HEK293 (cell line): Measurements from ENCODE around the gene ZNF367.

Source experiments
- CTCF ChIA-PET: fragments of 350-600 bp; formaldehyde crosslinking; extraction: SDS; loops from one replicate; lab custom pipeline; 2021; ENCODE audit warnings: antibody characterized with exemption; lab: Yijun Ruan, JAX
- POLR2A ChIA-PET: fragments of 300-600 bp; formaldehyde crosslinking; extraction: SDS; loops from one replicate; lab custom pipeline; 2020; ENCODE audit warnings: antibody characterized with exemption, inconsistent platforms; lab: Yijun Ruan, JAX
- H3K27ac ChIP-seq: fragments of 200-500 bp; sonication (Bioruptor generic); 2 replicates; pipeline ENCODE4 v1.5.1; 2014; ENCODE audit warnings: low read depth, low read length, control low read depth, inconsistent platforms; ENCODE audit errors: extremely low read depth
- H3K36me3 ChIP-seq, 2 experiments: fragments of 200-500 bp in 1 of 2; sonication (Bioruptor generic) in 1 of 2; 1 replicate in 1 of 2; 2 replicates in 1 of 2; pipeline ENCODE4 v1.5.1; 2014 to 2017; ENCODE audit warnings: inconsistent platforms in 2 of 2, low read length in 2 of 2; ENCODE audit not compliant: control insufficient read depth in 2 of 2, insufficient read depth in 1 of 2
- H3K4me1 ChIP-seq: fragments of 200-500 bp; sonication (Bioruptor generic); 2 replicates; pipeline ENCODE4 v1.5.1; 2014; ENCODE audit warnings: mild to moderate bottlenecking, low read length, inconsistent platforms; ENCODE audit not compliant: control insufficient read depth, insufficient read depth
- H3K4me3 ChIP-seq: 2 replicates; pipeline ENCODE4 v1.5.1; 2011; ENCODE audit warnings: low read depth, mild to moderate bottlenecking, control low read depth, low read length, moderate library complexity
- H3K9me3 ChIP-seq: fragments of 200-500 bp; sonication (Bioruptor generic); 2 replicates; pipeline ENCODE4 v1.5.1; 2014; ENCODE audit warnings: low read depth, low read length, inconsistent platforms; ENCODE audit not compliant: control insufficient read depth, insufficient read depth
- BCL6B ChIP-seq: fragments of 450-650 bp; formaldehyde crosslinking; IDR thresholded peaks from 2 replicates; pipeline ENCODE4 v1.5.1; 2017; ENCODE audit warnings: missing biosample characterization, missing genetic modification characterization
- ELK4 ChIP-seq: IDR thresholded peaks from 2 replicates; pipeline ENCODE4 v1.6.1; 2011; ENCODE audit warnings: mild to moderate bottlenecking, low read depth, low read length, borderline replicate concordance
- GLI4 ChIP-seq: fragments of 450-650 bp; formaldehyde crosslinking; IDR thresholded peaks from 2 replicates; pipeline ENCODE4 v1.5.1; 2016; ENCODE audit warnings: missing biosample characterization, missing genetic modification characterization
- KLF10 ChIP-seq: fragments of 450-650 bp; IDR thresholded peaks from 2 replicates; pipeline ENCODE4 v1.5.1; 2018; ENCODE audit warnings: missing biosample characterization, mild to moderate bottlenecking, missing genetic modification characterization
- KLF9 ChIP-seq: fragments of 450-650 bp; formaldehyde crosslinking; IDR thresholded peaks from 2 replicates; pipeline ENCODE4 v1.5.1; 2016; ENCODE audit warnings: missing biosample characterization, missing genetic modification characterization, low read depth
- MEIS1 ChIP-seq: sonication (generic); formaldehyde crosslinking; IDR thresholded peaks from 2 replicates; pipeline ENCODE4 v1.8.1; 2022; ENCODE audit warnings: missing genetic modification reagents, mild to moderate bottlenecking, borderline replicate concordance
- PRDM6 ChIP-seq: fragments of 450-650 bp; formaldehyde crosslinking; IDR thresholded peaks from 2 replicates; pipeline ENCODE4 v1.5.1; 2017; ENCODE audit warnings: missing biosample characterization, missing genetic modification characterization
- SP2 ChIP-seq: fragments of 450-650 bp; formaldehyde crosslinking; IDR thresholded peaks from 2 replicates; pipeline ENCODE4 v1.5.1; 2016; ENCODE audit warnings: missing biosample characterization, missing genetic modification characterization
- ZFP37 ChIP-seq: fragments of 450-650 bp; formaldehyde crosslinking; IDR thresholded peaks from 2 replicates; pipeline ENCODE4 v1.5.1; 2016; ENCODE audit warnings: missing biosample characterization, missing genetic modification characterization
- ZFP69B ChIP-seq: fragments of 450-650 bp; formaldehyde crosslinking; IDR thresholded peaks from 2 replicates; pipeline ENCODE4 v1.5.1; 2016; ENCODE audit warnings: missing biosample characterization, missing genetic modification characterization
- ZNF121 ChIP-seq: fragments of 450-650 bp; formaldehyde crosslinking; IDR thresholded peaks from 2 replicates; pipeline ENCODE4 v1.5.1; 2016; ENCODE audit warnings: missing biosample characterization, missing genetic modification characterization
- ZNF138 ChIP-seq: fragments of 450-650 bp; formaldehyde crosslinking; IDR thresholded peaks from 2 replicates; pipeline ENCODE4 v1.5.1; 2016; ENCODE audit warnings: missing biosample characterization, missing genetic modification characterization, borderline replicate concordance
- ZNF2 ChIP-seq: fragments of 450-650 bp; formaldehyde crosslinking; IDR thresholded peaks from 2 replicates; pipeline ENCODE4 v1.5.1; 2016; ENCODE audit warnings: missing biosample characterization, missing genetic modification characterization
- ZNF214 ChIP-seq: fragments of 450-650 bp; formaldehyde crosslinking; IDR thresholded peaks from 2 replicates; pipeline ENCODE4 v1.5.1; 2017; ENCODE audit warnings: missing biosample characterization, mild to moderate bottlenecking, missing genetic modification characterization, borderline replicate concordance
- ZNF223 ChIP-seq: fragments of 450-650 bp; formaldehyde crosslinking; IDR thresholded peaks from 2 replicates; pipeline ENCODE4 v1.5.1; 2016; ENCODE audit warnings: missing biosample characterization, missing genetic modification characterization
- ZNF394 ChIP-seq: fragments of 450-650 bp; formaldehyde crosslinking; IDR thresholded peaks from 2 replicates; pipeline ENCODE4 v1.5.1; 2016; ENCODE audit warnings: missing biosample characterization, missing genetic modification characterization, mild to moderate bottlenecking, moderate library complexity, borderline replicate concordance
- ZNF433 ChIP-seq: fragments of 450-650 bp; formaldehyde crosslinking; IDR thresholded peaks from 2 replicates; pipeline ENCODE4 v1.5.1; 2016; ENCODE audit warnings: missing biosample characterization, missing genetic modification characterization, low read depth
- ZNF510 ChIP-seq: fragments of 450-650 bp; formaldehyde crosslinking; IDR thresholded peaks from 2 replicates; pipeline ENCODE4 v1.5.1; 2018; ENCODE audit warnings: mild to moderate bottlenecking, missing genetic modification characterization, missing biosample characterization; ENCODE audit not compliant: insufficient replicate concordance
- ZNF707 ChIP-seq: fragments of 450-650 bp; formaldehyde crosslinking; IDR thresholded peaks from 2 replicates; pipeline ENCODE4 v1.5.1; 2016; ENCODE audit warnings: missing biosample characterization, missing genetic modification characterization
- ZNF747 ChIP-seq: fragments of 450-650 bp; formaldehyde crosslinking; IDR thresholded peaks from 2 replicates; pipeline ENCODE4 v1.5.1; 2016; ENCODE audit warnings: missing biosample characterization, missing genetic modification characterization
- ZNF768 ChIP-seq: fragments of 450-650 bp; formaldehyde crosslinking; IDR thresholded peaks from 2 replicates; pipeline ENCODE4 v1.5.1; 2018; ENCODE audit warnings: missing biosample characterization, mild to moderate bottlenecking, missing genetic modification characterization
- ZNF791 ChIP-seq: fragments of 450-650 bp; formaldehyde crosslinking; IDR thresholded peaks from 2 replicates; pipeline ENCODE4 v1.5.1; 2016; ENCODE audit warnings: missing biosample characterization, missing genetic modification characterization
- ZNF830 ChIP-seq: fragments of 450-650 bp; IDR thresholded peaks from 2 replicates; pipeline ENCODE4 v1.5.0; 2018; ENCODE audit warnings: missing biosample characterization, missing genetic modification characterization, low read depth, mild to moderate bottlenecking, moderate library complexity
- ZNF843 ChIP-seq: fragments of 450-650 bp; formaldehyde crosslinking; IDR thresholded peaks from 2 replicates; pipeline ENCODE4 v1.5.1; 2016; ENCODE audit warnings: missing biosample characterization, missing genetic modification characterization
- ZSCAN30 ChIP-seq: fragments of 450-650 bp; IDR thresholded peaks from 2 replicates; pipeline ENCODE4 v1.5.1; 2018; ENCODE audit warnings: missing biosample characterization, mild to moderate bottlenecking, missing genetic modification characterization, moderate library complexity
- TF ChIP-seq, protein P1 (sequence below): fragments of 450-650 bp; formaldehyde crosslinking; IDR thresholded peaks from 2 replicates; pipeline ENCODE4 v1.5.1; 2016; ENCODE audit warnings: missing biosample characterization, missing genetic modification characterization
- TF ChIP-seq, protein P2 (sequence below): fragments of 450-650 bp; formaldehyde crosslinking; IDR thresholded peaks from 2 replicates; pipeline ENCODE4; 2016; ENCODE audit warnings: missing biosample characterization, missing genetic modification characterization
- TF ChIP-seq, protein P3 (sequence below): fragments of 450-650 bp; formaldehyde crosslinking; IDR thresholded peaks from 2 replicates; pipeline ENCODE4 v1.5.1; 2016; ENCODE audit warnings: missing biosample characterization, missing genetic modification characterization

Gene ZNF367

GRCh38 chr9:96440671-96441199, 22.6 kb upstream of the ZNF367 start:
- no peak overlapping the region for H3K27ac ChIP-seq
- POLR2A ChIA-PET, result interaction anchor here (0.6 kb wide), 1 partner anchor 223 kb away, joined by 4 read pairs; no protein-coding TSS in a partner anchor
- H3K36me3 ChIP-seq, result no peaks in the 10 kb centered on the region
- CTCF ChIA-PET, result interaction anchor here (0.7 to 2.4 kb wide), 5 partner anchors 8 to 113 kb away, joined by 3 to 8 read pairs (median 6); partner anchors contain the start of gene HABP4
- H3K4me3 ChIP-seq, result no peak overlapping the region
- no peaks in the 10 kb centered on the region for H3K9me3 ChIP-seq
- H3K4me1 ChIP-seq, result no peaks in the 10 kb centered on the region
- TF ChIP-seq GLI4 (tag by site-specific recombination), result no peak
- no peak for TF ChIP-seq ZNF707 (tag by site-specific recombination)
- TF ChIP-seq, protein P1, sequence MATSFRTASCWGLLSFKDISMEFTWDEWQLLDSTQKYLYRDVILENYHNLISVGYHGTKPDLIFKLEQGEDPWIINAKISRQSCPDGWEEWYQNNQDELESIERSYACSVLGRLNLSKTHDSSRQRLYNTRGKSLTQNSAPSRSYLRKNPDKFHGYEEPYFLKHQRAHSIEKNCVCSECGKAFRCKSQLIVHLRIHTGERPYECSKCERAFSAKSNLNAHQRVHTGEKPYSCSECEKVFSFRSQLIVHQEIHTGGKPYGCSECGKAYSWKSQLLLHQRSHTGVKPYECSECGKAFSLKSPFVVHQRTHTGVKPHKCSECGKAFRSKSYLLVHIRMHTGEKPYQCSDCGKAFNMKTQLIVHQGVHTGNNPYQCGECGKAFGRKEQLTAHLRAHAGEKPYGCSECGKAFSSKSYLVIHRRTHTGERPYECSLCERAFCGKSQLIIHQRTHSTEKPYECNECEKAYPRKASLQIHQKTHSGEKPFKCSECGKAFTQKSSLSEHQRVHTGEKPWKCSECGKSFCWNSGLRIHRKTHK (tag by site-specific recombination), result no peak
- no peak for TF ChIP-seq ELK4
- no peak for TF ChIP-seq KLF10 (tag by site-specific recombination)
- TF ChIP-seq ZNF433 (tag by site-specific recombination), result no peak
- no peak for TF ChIP-seq BCL6B (tag by site-specific recombination)
- TF ChIP-seq, protein P2, sequence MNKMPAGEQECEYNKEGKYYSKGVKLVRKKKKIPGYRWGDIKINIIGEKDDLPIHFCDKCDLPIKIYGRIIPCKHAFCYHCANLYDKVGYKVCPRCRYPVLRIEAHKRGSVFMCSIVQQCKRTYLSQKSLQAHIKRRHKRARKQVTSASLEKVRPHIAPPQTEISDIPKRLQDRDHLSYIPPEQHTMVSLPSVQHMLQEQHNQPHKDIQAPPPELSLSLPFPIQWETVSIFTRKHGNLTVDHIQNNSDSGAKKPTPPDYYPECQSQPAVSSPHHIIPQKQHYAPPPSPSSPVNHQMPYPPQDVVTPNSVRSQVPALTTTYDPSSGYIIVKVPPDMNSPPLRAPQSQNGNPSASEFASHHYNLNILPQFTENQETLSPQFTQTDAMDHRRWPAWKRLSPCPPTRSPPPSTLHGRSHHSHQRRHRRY (tag by site-specific recombination), result no peak
- TF ChIP-seq ZNF138, result no peak
- no peak for TF ChIP-seq ZNF843 (tag by site-specific recombination)
- TF ChIP-seq ZNF223 (tag by site-specific recombination), result no peak
- no peak for TF ChIP-seq ZNF830
- no peak for TF ChIP-seq ZFP37 (tag by site-specific recombination)
- TF ChIP-seq ZNF768, result no peak
- no peak for TF ChIP-seq ZNF394 (tag by site-specific recombination)
- no peak for TF ChIP-seq ZNF791
- no peak for TF ChIP-seq MEIS1 (CRISPR knock-in tag)

DNA sequence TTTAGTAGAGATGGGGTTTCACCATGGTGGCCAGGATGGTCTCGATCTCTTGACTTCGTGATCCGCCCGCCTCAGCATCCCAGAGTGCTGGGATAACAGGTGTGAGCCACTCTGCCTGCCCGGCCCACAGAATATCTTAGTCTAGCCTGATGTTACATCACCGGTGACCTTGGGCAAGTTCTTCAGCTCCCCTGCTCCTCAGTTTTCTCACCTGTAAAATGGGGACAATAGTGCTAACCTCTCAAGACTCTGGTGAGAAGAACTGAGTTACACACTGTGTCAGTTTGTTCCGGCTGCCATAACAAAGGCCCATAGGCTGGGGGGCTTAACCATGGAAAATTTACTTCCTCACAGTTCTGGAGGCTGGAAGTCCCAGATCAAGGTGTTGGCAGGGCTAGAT, 19.3 kb upstream of the ZNF367 start:
- POLR2A ChIA-PET, result no interaction called here
- H3K36me3 ChIP-seq, result no peaks in the 10 kb centered on the region
- no peaks in the 10 kb centered on the region for H3K9me3 ChIP-seq
- no peak overlapping the region for H3K4me3 ChIP-seq
- no peak overlapping the region for H3K27ac ChIP-seq
- H3K4me1 ChIP-seq, result no peaks in the 10 kb centered on the region
- CTCF ChIA-PET, result no interaction called here
- TF ChIP-seq ZNF121 (tag by site-specific recombination) (no peak), KLF9 (no peak), ZSCAN30 (tag by site-specific recombination) (no peak), PRDM6 (no peak), SP2 (no peak), ZNF510 (tag by site-specific recombination) (no peak), ZFP69B (tag by site-specific recombination) (no peak), ZNF747 (no peak), ZNF2 (tag by site-specific recombination) (no peak), ZNF214 (no peak)
- TF ChIP-seq, protein P3, sequence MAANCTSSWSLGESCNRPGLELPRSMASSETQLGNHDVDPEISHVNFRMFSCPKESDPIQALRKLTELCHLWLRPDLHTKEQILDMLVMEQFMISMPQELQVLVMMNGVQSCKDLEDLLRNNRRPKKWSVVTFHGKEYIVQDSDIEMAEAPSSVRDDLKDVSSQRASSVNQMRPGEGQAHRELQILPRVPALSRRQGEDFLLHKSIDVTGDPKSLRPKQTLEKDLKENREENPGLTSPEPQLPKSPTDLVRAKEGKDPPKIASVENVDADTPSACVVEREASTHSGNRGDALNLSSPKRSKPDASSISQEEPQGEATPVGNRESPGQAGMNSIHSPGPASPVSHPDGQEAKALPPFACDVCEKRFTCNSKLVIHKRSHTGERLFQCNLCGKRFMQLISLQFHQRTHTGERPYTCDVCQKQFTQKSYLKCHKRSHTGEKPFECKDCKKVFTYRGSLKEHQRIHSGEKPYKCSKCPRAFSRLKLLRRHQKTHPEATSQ (tag by site-specific recombination), result no peak
